IPS DF 6.9 (cell line): ENCODE data around the gene SERTAD1.

ENCODE experiments used
- DNase-seq: peaks from one replicate; pipeline ENCODE4 v3.0.0-alpha.2; 2013; ENCODE audit warnings: low read depth, low spot score
- H3K27ac ChIP-seq: one replicate; pipeline ENCODE4 v1.5.1; 2013; ENCODE audit warnings: low read length, control low read depth
- H3K27me3 ChIP-seq: 2 replicates; pipeline ENCODE4 v1.6.1; 2013; ENCODE audit warnings: mild to moderate bottlenecking, low read length; ENCODE audit not compliant: control insufficient read depth, insufficient read depth
- H3K36me3 ChIP-seq: 2 replicates; pipeline ENCODE4 v1.6.1; 2013; ENCODE audit warnings: low read length; ENCODE audit not compliant: control insufficient read depth, insufficient read depth
- H3K4me1 ChIP-seq: 2 replicates; pipeline ENCODE4 v1.6.1; 2013; ENCODE audit warnings: low read length; ENCODE audit not compliant: control insufficient read depth, insufficient read depth
- H3K4me3 ChIP-seq: 2 replicates; pipeline ENCODE4 v1.5.1; 2013; ENCODE audit warnings: mild to moderate bottlenecking, low read length
- H3K9me3 ChIP-seq: 2 replicates; pipeline ENCODE4 v1.6.1; 2013; ENCODE audit warnings: low read length, inconsistent platforms; ENCODE audit not compliant: control insufficient read depth, insufficient read depth
- WGBS: extraction: QIAGEN DNeasy Blood & Tissue Kit; methylation state at CpG from one replicate; pipeline ENCODE4 v1.1.7; 2013; ENCODE audit warnings: mixed read lengths, missing lambda C conversion rate; ENCODE audit not compliant: insufficient read length, insufficient coverage; 5-methylcytosine and 5-hydroxymethylcytosine counted together

The SERTAD1 gene

DNA sequence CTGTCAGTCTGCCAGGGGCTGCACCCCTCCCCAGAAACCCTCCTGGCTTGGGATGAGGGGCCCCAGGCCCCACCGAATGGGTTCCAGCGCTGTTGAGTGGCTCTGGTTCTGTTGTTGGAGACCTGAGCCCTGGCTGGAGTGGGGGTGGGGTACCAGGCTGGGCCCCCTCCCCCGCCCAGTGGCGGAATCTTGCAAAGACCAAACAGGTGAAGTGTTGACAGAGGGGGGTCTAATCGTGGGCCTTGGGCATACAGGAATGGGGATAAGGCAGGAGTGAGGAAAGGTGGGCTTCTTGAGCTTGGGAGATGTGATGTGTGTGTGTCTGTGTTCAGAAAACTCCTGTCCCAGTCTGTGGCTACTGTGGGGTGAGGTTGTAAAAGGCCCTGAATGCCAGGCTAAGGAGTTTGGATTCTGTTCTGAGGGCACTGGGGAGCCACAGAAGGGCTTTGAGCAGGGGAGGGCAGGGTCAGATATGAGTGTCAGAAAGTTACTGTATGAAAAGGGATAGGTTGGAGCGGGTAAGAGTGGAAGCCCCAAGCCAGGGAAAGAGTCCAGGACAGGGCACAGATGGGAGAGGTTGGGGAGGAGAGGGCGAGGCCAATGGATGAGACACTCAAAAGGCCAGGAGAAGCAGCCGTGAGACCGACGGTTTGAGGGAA, 35.6 kb downstream of the SERTAD1 start, which contains the start of gene HIPK4:
Gene HIPK4 (minus strand): TSS at position 98 of the 659 bp plus-strand sequence. CDS start 279 bp downstream, outside the sequence.
- H3K4me1 ChIP-seq = no peaks in the 10 kb centered on the region
- WGBS = no CpG with 5 or more reads among the region's 10 CpGs
- H3K36me3 ChIP-seq = no peaks in the 10 kb centered on the region
- DNase-seq = no peak
- no peaks in the 10 kb centered on the region for H3K27me3 ChIP-seq
- no peaks in the 10 kb centered on the region for H3K9me3 ChIP-seq
- H3K4me3 ChIP-seq = no peak within 1 kb of the TSS
- H3K27ac ChIP-seq = no peak within 1 kb of the TSS

DNA sequence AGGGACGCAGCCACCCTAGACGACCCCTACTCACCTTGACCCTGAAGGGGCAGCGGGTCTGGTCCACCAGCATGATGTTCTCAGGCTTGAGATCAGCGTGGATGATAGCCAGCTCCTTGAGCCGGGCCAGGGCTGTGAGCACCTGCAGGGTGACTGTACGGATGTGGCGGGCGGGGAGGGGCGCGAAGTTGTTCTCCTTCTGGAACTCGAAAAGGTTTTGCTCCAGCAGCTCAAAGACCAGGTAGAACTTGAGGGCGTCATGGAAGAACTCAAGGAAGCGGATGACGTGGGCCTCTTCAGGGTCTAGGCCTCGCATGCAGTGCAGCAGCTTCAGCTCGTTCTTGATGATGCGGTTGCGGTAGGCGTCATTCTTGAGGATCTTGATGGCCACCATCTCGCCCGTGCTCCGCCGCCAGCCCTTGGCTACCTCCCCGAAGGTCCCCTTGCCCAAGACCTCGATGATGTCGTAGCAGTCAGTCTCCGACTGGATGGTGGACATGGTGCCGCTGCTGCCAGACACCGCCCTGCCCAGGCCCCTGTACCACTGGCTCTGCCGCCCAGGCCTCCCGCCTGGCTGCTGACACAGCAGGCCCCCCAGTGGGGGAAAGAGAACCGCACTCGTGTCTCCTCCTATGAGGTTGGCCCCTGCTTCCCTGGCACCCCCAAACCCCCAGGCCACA, 36.2 kb downstream of the SERTAD1 start:
- Histone ChIP-seq H3K4me3 (no peak overlapping the region), H3K27ac (no peak overlapping the region), H3K27me3 (no peaks in the 10 kb centered on the region), H3K4me1 (no peaks in the 10 kb centered on the region), H3K9me3 (no peaks in the 10 kb centered on the region), H3K36me3 (no peaks in the 10 kb centered on the region)
- DNase-seq = no peak
- no CpG with 5 or more reads among the region's 33 CpGs for WGBS

DNA sequence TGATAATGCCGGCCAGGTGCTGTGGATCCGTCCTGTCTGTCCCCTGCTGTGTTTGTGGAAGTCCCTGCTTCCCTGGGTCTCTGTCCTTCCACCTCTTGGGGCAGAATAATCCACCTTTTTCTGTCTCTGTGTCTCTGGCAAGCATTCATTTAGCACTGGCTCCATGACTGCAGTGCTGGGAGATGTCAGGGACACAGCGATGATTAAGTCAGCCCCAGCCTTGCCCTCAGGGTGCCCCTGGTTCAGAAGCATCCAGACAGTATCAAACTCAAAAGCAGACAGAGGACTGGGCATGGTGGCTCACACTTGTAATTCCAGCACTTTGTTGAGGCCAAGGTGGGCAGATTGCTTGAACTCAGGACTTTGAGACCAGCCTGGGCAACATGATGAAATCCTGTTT, 37.3 kb downstream of the SERTAD1 start:
- H3K4me3 ChIP-seq = no peak overlapping the region

GRCh38 chr19:40387155-40387554, 38.6 kb downstream of the SERTAD1 start:
- no peaks in the 10 kb centered on the region for H3K27me3 ChIP-seq
- H3K4me3 ChIP-seq = no peak overlapping the region
- no peaks in the 10 kb centered on the region; the same call in 1 of the 2 replicates for H3K4me1 ChIP-seq
- no CpG with 5 or more reads among the region's 10 CpGs for WGBS
- H3K9me3 ChIP-seq = no peaks in the 10 kb centered on the region
- H3K27ac ChIP-seq = no peak overlapping the region
- no peak for DNase-seq
- no peaks in the 10 kb centered on the region for H3K36me3 ChIP-seq

More for the DNA sequence above, 37.3 kb downstream of the SERTAD1 start:
- WGBS = no CpG with 5 or more reads among the region's 3 CpGs
- DNase-seq = no peak
- Histone ChIP-seq H3K9me3 (no peaks in the 10 kb centered on the region), H3K36me3 (no peaks in the 10 kb centered on the region), H3K27me3 (no peaks in the 10 kb centered on the region), H3K4me1 (no peaks in the 10 kb centered on the region; the same call in 1 of the 2 replicates), H3K27ac (no peak overlapping the region)

DNA sequence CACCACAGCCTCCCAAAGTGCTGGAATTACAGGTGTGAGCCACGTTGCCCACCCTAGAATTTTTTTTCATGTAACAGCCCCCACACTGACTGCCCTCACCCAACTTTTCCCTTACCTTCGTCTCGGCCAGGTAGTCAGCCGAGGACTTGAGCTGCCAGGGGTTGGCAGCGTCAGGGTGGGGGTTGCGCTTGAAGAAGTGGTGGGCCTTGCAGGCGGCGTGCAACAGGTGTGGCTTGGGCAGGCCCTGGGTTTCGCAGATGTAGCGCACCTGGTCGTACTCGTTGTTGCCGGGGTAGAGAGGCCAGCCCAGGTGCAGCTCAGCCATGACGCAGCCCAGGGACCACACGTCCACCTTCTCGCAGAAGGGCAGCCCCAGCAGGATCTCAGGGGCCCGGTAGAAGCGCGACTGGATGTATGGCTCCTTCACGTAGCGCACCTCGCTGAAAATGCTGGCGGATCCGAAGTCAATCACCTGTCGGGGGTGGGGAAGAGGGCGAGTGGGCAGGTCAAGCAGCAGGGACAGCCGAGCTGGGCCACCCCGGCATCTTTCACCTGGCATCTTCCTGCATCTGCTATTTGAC, 42.0 kb downstream of the SERTAD1 start:
- no peaks in the 10 kb centered on the region; the same call in 1 of the 2 replicates for H3K4me1 ChIP-seq
- no peaks in the 10 kb centered on the region for H3K9me3 ChIP-seq
- peaks cover 3% of the 10 kb centered on the region; the same call in 1 of the 2 replicates for H3K36me3 ChIP-seq
- H3K27ac ChIP-seq = no peak overlapping the region
- DNase-seq = no peak
- no peaks in the 10 kb centered on the region for H3K27me3 ChIP-seq
- no CpG with 5 or more reads among the region's 28 CpGs for WGBS
- H3K4me3 ChIP-seq = no peak overlapping the region

GRCh38 chr19:40381321-40381720, 44.5 kb downstream of the SERTAD1 start:
- no peak overlapping the region for H3K4me3 ChIP-seq
- H3K4me1 ChIP-seq = no peaks in the 10 kb centered on the region; the same call in 1 of the 2 replicates
- no peak for DNase-seq
- no peak overlapping the region for H3K27ac ChIP-seq
- H3K36me3 ChIP-seq = peaks cover 9% of the 10 kb centered on the region; the same call in 1 of the 2 replicates
- no CpG with 5 or more reads among the region's 3 CpGs for WGBS
- H3K9me3 ChIP-seq = no peaks in the 10 kb centered on the region
- no peaks in the 10 kb centered on the region for H3K27me3 ChIP-seq

DNA sequence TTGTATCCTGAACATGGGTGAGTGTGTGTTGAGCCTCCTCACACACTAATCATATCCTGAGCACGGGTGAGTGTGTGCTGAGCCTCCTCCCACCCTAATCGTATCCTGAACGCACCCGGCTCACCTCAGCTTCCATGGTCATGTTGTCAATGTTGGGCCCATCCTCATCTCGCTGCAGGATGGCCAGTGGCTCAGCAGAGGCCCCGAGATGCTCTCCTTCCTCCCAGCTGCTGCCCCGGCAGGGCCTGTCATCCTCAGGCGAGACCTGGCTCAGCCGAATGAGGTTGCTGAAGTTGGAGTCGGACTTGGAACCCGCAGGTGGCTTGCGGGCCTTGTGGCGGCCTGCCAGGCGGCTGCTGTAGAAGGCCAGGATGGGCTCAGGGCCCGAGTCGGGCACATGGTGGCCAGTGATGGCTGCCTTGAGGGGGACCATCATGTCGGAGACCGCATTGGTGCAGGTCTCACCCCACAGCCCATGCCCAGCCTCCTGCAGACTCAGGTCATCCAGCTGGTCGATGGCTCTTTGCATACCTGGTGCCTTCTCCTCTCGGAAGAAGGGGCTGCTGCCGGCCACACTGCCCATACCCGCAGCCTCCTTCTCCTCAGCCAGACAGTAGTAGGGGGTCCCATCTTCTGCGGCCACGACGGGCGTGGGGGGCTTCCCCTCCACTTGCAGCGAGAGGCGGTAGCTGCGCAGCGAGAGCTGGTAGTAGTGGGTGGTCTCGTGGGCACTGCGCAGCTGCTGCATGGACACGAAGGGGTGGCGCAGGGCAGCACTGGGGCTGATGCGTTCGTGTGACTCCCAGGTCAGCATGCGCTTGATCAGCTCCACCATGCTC, 45.4 kb downstream of the SERTAD1 start:
- H3K27ac ChIP-seq = no peak overlapping the region
- H3K36me3 ChIP-seq = peaks cover 9% of the 10 kb centered on the region; the same call in 1 of the 2 replicates
- no peaks in the 10 kb centered on the region for H3K9me3 ChIP-seq
- H3K4me3 ChIP-seq = no peak overlapping the region
- whole genome bisulfite sequencing = no CpG with 5 or more reads among the region's 37 CpGs
- DNase-seq = no peak
- no peaks in the 10 kb centered on the region for H3K27me3 ChIP-seq
- no peaks in the 10 kb centered on the region; the same call in 1 of the 2 replicates for H3K4me1 ChIP-seq

DNA sequence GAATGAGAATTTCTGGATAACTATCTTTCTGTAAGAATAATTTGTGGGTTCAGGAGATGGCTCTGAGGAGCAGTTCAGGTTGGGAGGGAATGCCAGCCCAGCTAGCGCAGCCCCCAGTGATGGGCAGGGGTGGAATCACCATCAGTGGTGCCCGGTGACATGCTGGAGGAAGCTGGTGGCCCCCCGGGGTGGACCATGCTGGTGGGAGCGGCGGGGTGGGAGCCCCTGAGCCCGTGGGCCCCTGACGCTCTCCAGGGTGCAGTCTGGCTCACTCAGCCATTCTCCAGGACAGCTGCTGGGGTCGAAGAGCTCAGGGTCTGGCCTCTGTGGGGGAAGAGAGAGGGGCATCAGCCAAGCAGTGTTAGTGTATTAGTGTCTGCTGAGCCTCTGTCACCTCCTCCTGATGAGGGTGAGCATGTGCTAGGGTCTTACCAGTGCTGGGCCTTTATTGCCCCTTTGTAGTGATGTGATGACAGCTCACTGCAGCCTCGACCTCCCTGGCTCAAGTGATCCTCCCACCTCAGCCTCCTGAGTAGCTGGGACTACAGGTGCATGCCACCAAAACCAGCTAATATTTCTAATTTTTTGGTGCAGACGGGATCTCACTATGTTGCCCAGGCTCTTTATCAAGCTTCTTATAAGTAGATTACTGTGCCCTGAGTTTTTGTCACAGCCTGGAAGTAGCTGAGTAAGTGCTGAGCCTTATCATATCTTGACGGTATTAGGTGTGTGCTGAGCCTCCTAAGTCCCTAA, 46.2 kb downstream of the SERTAD1 start:
- H3K36me3 ChIP-seq = peaks cover 9% of the 10 kb centered on the region; the same call in 1 of the 2 replicates
- DNase-seq = no peak
- H3K27ac ChIP-seq = no peak overlapping the region
- H3K9me3 ChIP-seq = no peaks in the 10 kb centered on the region
- WGBS = no CpG with 5 or more reads among the region's 11 CpGs
- H3K4me3 ChIP-seq = no peak overlapping the region
- no peaks in the 10 kb centered on the region for H3K27me3 ChIP-seq
- H3K4me1 ChIP-seq = no peaks in the 10 kb centered on the region; the same call in 1 of the 2 replicates

DNA sequence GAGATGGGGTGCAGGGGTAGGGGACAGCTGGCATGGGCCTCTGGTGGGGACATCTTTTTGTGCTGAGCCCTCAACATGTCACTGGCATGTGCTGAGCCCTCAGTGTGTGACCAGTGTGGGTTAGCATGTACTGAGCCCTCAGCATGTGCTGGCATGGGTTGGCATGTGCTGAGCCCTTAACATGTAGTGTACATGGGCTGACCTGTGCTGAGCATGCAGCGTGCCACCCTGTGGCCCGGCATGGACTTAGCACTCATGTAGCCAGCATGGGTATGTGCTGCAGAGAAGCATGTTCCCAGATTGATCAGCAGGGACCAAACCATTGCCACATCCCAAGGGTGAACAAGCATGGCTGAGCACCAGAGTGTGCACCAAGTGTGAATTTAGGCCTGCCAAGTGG, 47.3 kb downstream of the SERTAD1 start:
- H3K9me3 ChIP-seq = no peaks in the 10 kb centered on the region
- H3K4me3 ChIP-seq = no peak overlapping the region
- H3K36me3 ChIP-seq = peaks cover 12% of the 10 kb centered on the region; the same call in 1 of the 2 replicates
- H3K4me1 ChIP-seq = no peaks in the 10 kb centered on the region
- no peaks in the 10 kb centered on the region for H3K27me3 ChIP-seq
- DNase-seq = no peak
- no CpG with 5 or more reads among the region's 2 CpGs for WGBS
- no peak overlapping the region for H3K27ac ChIP-seq
